K562 (cell line): ENCODE measurements around the gene AGPAT4. TPM values are rescaled to one million over a fixed set of nuclear protein-coding genes. Genes with fewer than 3 reads are reported as not detected.

Experiments used
- ATAC-seq: fragments of 200-7000 bp; cut with Tn5 transposase; 3 replicates; pipeline ENCODE4 v1.9.1; 2020; ENCODE audit warnings: moderate library complexity
- BruUV-seq: library from RNA; stranded (reverse); fragments of 400-500 nt; replicated peaks from 2 replicates; lab custom pipeline; 2021; lab: Mats Ljungman, UMichigan
- CTCF ChIA-PET: fragments of 300-600 bp; formaldehyde crosslinking; extraction: SDS; loops from one replicate; lab custom pipeline; 2021; ENCODE audit warnings: low intra/inter-chr PET ratio; lab: Yijun Ruan, JAX
- POLR2A ChIA-PET: fragments of 300-600, 350-650 bp; sonication (Branson Sonifier 250); formaldehyde crosslinking; extraction: SDS; loops from one replicate; lab custom pipeline; 2021; ENCODE audit warnings: antibody characterized with exemption, inconsistent platforms; lab: Yijun Ruan, JAX
- DNase-seq, 4 experiments: peaks; one replicate each; pipeline versions ENCODE4 v3.0.0 to v3.0.0-alpha.2; 2011 to 2018; ENCODE audit warnings: low spot score in 3 of 4, mixed read lengths in 3 of 4; ENCODE audit errors: extremely low read depth in 1 of 4
- FAIRE-seq: peaks from 2 replicates; lab custom pipeline; 2011; peaks lifted over from hg19 to GRCh38; lab: Jason Lieb, UNC
- H2AFZ ChIP-seq: 2 replicates; pipeline ENCODE4 v1.6.0; 2011; ENCODE audit warnings: low read depth, low read length, control low read depth, inconsistent platforms
- H3K27ac ChIP-seq: fragments of 200-600 bp; 3 replicates; pipeline ENCODE4 v1.8.0; 2011; ENCODE audit warnings: low read depth, mild to moderate bottlenecking, control low read depth, inconsistent platforms, low read length, moderate library complexity, mixed read lengths; ENCODE audit errors: extremely low read depth
- H3K27me3 ChIP-seq, 2 experiments: fragments of 300-600 bp in 1 of 2; 2 replicates in 1 of 2; 3 replicates in 1 of 2; pipeline versions ENCODE4 v1.6.0 to v1.8.0; 2011; ENCODE audit warnings: inconsistent platforms in 2 of 2, low read length in 2 of 2, mild to moderate bottlenecking in 1 of 2, mixed read lengths in 1 of 2, moderate library complexity in 1 of 2; ENCODE audit not compliant: control insufficient read depth in 2 of 2, insufficient read depth in 2 of 2
- H3K36me3 ChIP-seq: fragments of 300-600 bp; 3 replicates; pipeline ENCODE4 v1.8.0; 2011; ENCODE audit warnings: mild to moderate bottlenecking, low read length, inconsistent platforms; ENCODE audit not compliant: control insufficient read depth, insufficient read depth
- H3K4me1 ChIP-seq, 2 experiments: fragments of 200-600 bp in 1 of 2; replicated peaks in 1 of 2; 2 replicates in 1 of 2; 3 replicates in 1 of 2; pipeline versions ENCODE4 v1.5.1 to v1.8.0; 2011; ENCODE audit warnings: inconsistent platforms in 2 of 2, low read length in 2 of 2, mild to moderate bottlenecking in 1 of 2, mixed read lengths in 1 of 2, moderate library complexity in 1 of 2; ENCODE audit not compliant: control insufficient read depth in 2 of 2, insufficient read depth in 2 of 2
- H3K4me2 ChIP-seq: 2 replicates; pipeline ENCODE4 v1.6.1; 2011; ENCODE audit warnings: low read length, control low read depth, inconsistent platforms, mixed read lengths; ENCODE audit not compliant: insufficient read depth
- H3K4me3 ChIP-seq: fragments of 200-600 bp; sonication (generic), shearing (Covaris generic); 2 replicates; pipeline ENCODE4 v1.5.1; 2016; ENCODE audit warnings: control low read depth, inconsistent platforms
- H3K79me2 ChIP-seq: fragments of 200-600 bp; 3 replicates; pipeline ENCODE4 v1.8.0; 2011; ENCODE audit warnings: low read length, inconsistent platforms; ENCODE audit not compliant: control insufficient read depth, insufficient read depth
- H3K9ac ChIP-seq, 2 experiments: 2 replicates each; pipeline versions ENCODE4 v1.6.0 to v1.6.1; 2011; ENCODE audit warnings: low read depth in 2 of 2, low read length in 2 of 2, control low read depth in 1 of 2, inconsistent platforms in 1 of 2, mild to moderate bottlenecking in 1 of 2, mixed read lengths in 1 of 2; ENCODE audit not compliant: insufficient read depth in 1 of 2
- H3K9me1 ChIP-seq: one replicate; pipeline ENCODE4 v1.6.0; 2011; ENCODE audit warnings: inconsistent platforms, mild to moderate bottlenecking, low read length, moderate library complexity; ENCODE audit not compliant: control insufficient read depth, insufficient read depth
- H3K9me3 ChIP-seq: replicated peaks from 2 replicates; pipeline ENCODE4 v1.5.1; 2011; ENCODE audit warnings: low read depth, low read length, inconsistent platforms; ENCODE audit not compliant: control insufficient read depth, insufficient read depth
- H4K20me1 ChIP-seq: replicated peaks from 2 replicates; pipeline ENCODE4 v1.6.1; 2011; ENCODE audit warnings: low read length, inconsistent platforms, mixed read lengths; ENCODE audit not compliant: control insufficient read depth, insufficient read depth
- C11orf30 ChIP-seq: fragments of 450-650 bp; IDR thresholded peaks from 2 replicates; pipeline ENCODE4 v1.6.1; 2016; ENCODE audit warnings: low read depth, mild to moderate bottlenecking
- CBFA2T2 ChIP-seq: fragments of 450-650 bp; conservative IDR thresholded peaks from 2 replicates; pipeline ENCODE4 v1.6.1; 2017; ENCODE audit warnings: mild to moderate bottlenecking
- DPF2 ChIP-seq: fragments of 450-650 bp; IDR thresholded peaks from 2 replicates; pipeline ENCODE4 v1.6.1; 2016
- FOS ChIP-seq: IDR thresholded peaks from 3 replicates; pipeline ENCODE4 v1.6.1; 2011; ENCODE audit not compliant: insufficient read length; ENCODE audit errors: extremely low read depth
- KDM1A ChIP-seq, 2 experiments: fragments of 450-650 bp; IDR thresholded peaks; 2 replicates each; pipeline ENCODE4 v1.6.1; 2016; ENCODE audit warnings: mild to moderate bottlenecking in 2 of 2
- MBD2 ChIP-seq: sonication (generic); IDR thresholded peaks from 2 replicates; pipeline ENCODE4 v1.6.1; 2016; ENCODE audit warnings: low read depth, borderline replicate concordance
- MEIS2 ChIP-seq: fragments of 450-650 bp; IDR thresholded peaks from 2 replicates; pipeline ENCODE4 v1.6.1; 2014; ENCODE audit warnings: mild to moderate bottlenecking; ENCODE audit not compliant: partially characterized antibody
- NFIC ChIP-seq: fragments of 450-650 bp; IDR thresholded peaks from 2 replicates; pipeline ENCODE4 v1.6.1; 2017; ENCODE audit warnings: mild to moderate bottlenecking, inconsistent platforms
- NFRKB ChIP-seq: fragments of 450-650 bp; IDR thresholded peaks from 2 replicates; pipeline ENCODE4 v1.6.1; 2016; ENCODE audit warnings: low read depth
- OTX1 ChIP-seq: fragments of 450-650 bp; formaldehyde crosslinking; IDR thresholded peaks from 2 replicates; pipeline ENCODE4 v1.4.0; 2022; ENCODE audit warnings: mild to moderate bottlenecking
- SAFB2 ChIP-seq: fragments of 200-400 bp; formaldehyde crosslinking; IDR thresholded peaks from 2 replicates; pipeline ENCODE4 v1.6.1; 2018; ENCODE audit warnings: borderline replicate concordance, low read length, low read depth, moderate library complexity; ENCODE audit not compliant: severe bottlenecking
- TAF7 ChIP-seq: fragments of 450-650 bp; IDR thresholded peaks from 2 replicates; pipeline ENCODE4 v1.6.1; 2016; ENCODE audit warnings: missing genetic modification characterization, missing compliant biosample characterization
- ZBTB7A ChIP-seq: IDR thresholded peaks from 2 replicates; pipeline ENCODE4 v1.6.1; 2011; ENCODE audit warnings: low read depth, mild to moderate bottlenecking, low read length, moderate library complexity, borderline replicate concordance; ENCODE audit not compliant: control insufficient read depth
- ZNF586 ChIP-seq: fragments of 450-650 bp; formaldehyde crosslinking; conservative IDR thresholded peaks from 2 replicates; pipeline ENCODE4 v1.4.0; 2020; ENCODE audit warnings: mild to moderate bottlenecking, moderate library complexity
- WGBS: fragments of 100-300 bp; shearing (Covaris generic); methylation state at CpG from one replicate; pipeline ENCODE4 v1.1.6; 2016; ENCODE audit warnings: low coverage, mixed read lengths; ENCODE audit not compliant: insufficient coverage; ENCODE audit errors: missing lambda C conversion rate; 5-methylcytosine and 5-hydroxymethylcytosine counted together
- in situ Hi-C: fragments of 300-500 bp; cut with MboI; formaldehyde crosslinking; loops from 4 replicates; pipeline ENCODE4 v1.15.0; 2018; ENCODE audit warnings: inconsistent platforms, mixed read lengths
- intact Hi-C: fragments of 100-400 bp; cut with micrococcal nuclease; formaldehyde crosslinking; loops from 2 replicates; pipeline ENCODE4 v1.14.2; 2022
- polyA plus RNA-seq, 8 experiments: library from polyadenylated mRNA; depleted of rRNA in 4 of 8; stranded (reverse) in 5 of 8; unstranded in 3 of 8; fragments of >200 nt; fragmentation: Nextera tagmentation in 2 of 8; fragmentation: Illumina TruSeq in 1 of 8; extraction: Ambion mirVana in 2 of 8; extraction: Trizol in 1 of 8; gene quantifications; 2 replicates each; pipeline versions ENCODE4 v1.2.1 to v1.2.3, GENCODE V29; 2011 to 2014; ENCODE audit warnings: inconsistent platforms in 1 of 8, missing spikeins in 1 of 8
- total RNA-seq, 7 experiments: library from RNA; depleted of rRNA in 6 of 7; stranded (reverse); fragments of >200 nt in 6 of 7; fragmentation: Illumina TruSeq in 2 of 7; extraction: Trizol in 2 of 7; gene quantifications; 2 replicates each; pipeline versions ENCODE4 v1.2.1 to v1.2.3, GENCODE V29; 2011 to 2021; ENCODE audit warnings: low replicate concordance in 1 of 7
- TF ChIP-seq, protein P1 (sequence below): fragments of 450-650 bp; formaldehyde crosslinking; IDR thresholded peaks from 2 replicates; pipeline ENCODE4 v1.4.0; 2022; ENCODE audit warnings: missing genetic modification characterization

AGPAT4 gene
- total and polyA plus RNA-seq, 9 of the 15 experiments (the other 6 are each of a cell fraction or from before 2014, with no cell fraction given): 2.2 to 15.0 (median 5.7) TPM

DNA sequence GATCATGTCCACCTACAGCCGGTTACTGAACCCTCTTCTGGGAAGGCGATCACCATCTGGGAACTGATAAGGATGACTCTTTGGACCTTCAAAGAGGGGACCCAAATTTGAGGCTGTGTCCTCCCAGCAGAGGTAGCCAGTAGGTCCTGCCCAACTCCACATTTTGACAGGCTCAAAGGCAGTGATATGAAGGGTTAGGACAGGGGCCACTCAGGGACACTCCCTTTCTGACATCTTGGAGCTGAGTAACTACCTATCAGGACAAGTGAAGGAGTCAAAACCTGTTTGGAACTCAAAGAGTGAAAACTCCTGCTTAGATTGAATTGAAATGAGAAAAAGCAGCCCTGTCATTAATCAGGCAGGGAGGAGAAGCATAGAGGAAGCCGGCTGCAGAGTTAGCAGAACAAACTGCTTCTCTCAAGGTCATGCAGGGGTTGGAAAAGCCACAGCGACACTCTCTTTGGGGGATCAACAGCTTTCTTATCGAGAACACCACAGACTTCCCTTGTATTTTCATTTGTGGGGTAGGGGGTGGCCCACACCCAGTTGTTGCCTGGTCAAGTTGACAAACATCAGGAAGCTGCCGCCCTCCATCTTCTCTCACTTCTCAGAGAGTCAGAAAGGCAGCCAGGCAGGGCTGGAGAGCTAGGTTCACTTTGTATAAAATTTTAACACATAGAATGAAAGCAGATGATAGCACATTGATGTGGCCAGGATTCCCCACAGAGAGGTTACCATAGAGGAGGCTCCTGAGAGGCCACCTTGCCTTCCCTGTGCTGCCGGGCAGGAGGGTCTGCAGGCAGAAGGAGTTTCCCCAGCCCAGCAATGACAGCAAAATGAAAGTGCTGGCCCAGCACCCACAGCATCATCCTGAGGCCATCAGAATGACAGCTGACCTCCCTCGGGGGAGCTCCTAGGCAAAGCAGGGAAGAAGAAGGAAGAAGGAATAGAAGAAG, 47.6 kb downstream of the AGPAT4 start:
- CTCF ChIA-PET: interaction anchor here (0.6 kb wide), 1 partner anchor 436 kb away, joined by 4 read pairs; no protein-coding TSS in a partner anchor
- DNase-seq (peak; percentile 91 to 96 (median 92)), FAIRE-seq (peak; percentile 82), ATAC-seq (peak; percentile 80)
- no peaks in the 10 kb centered on the region for H3K9me1 ChIP-seq
- no TSS peak for BruUV-seq
- H3K36me3 ChIP-seq: peaks cover 6% of the 10 kb centered on the region; the same call in 2 of the 3 replicates
- peaks cover 14% of the 10 kb centered on the region for H3K9me3 ChIP-seq
- H3K4me1 ChIP-seq: peaks cover 20 to 53% of the 10 kb centered on the region in 2 experiments
- peak overlapping the region; percentile 0; the same call in 1 of the 2 replicates for H3K4me3 ChIP-seq
- no peaks in the 10 kb centered on the region for H4K20me1 ChIP-seq
- POLR2A ChIA-PET: interaction anchor here (0.5 to 4.4 kb wide), 13 partner anchors 10 to 134 kb away, joined by 3 to 45 read pairs (median 4); partner anchors contain the start of gene AGPAT4
- H3K9ac ChIP-seq: peak overlapping the region; percentile 62 to 83; a peak in 3 of 4 replicates
- H3K27me3 ChIP-seq: no peaks in the 10 kb centered on the region
- peak overlapping the region; percentile 83 for H3K4me2 ChIP-seq
- peak overlapping the region; percentile 92 for H2AFZ ChIP-seq
- intact Hi-C loops (loop anchor here (5.0 kb wide), 1 partner anchor 234 kb away; the partner anchor contains the start of gene MAP3K4), in situ Hi-C loops (no loop called here)
- peak overlapping the region; percentile 89 for H3K27ac ChIP-seq
- WGBS: 4% methylated on average over 8 of the region's 8 CpGs
- H3K79me2 ChIP-seq: no peaks in the 10 kb centered on the region
- TF ChIP-seq ZNF586 (CRISPR knock-in tag) (0 out of 2 replicates have a peak, but pooled peaks have one; percentile 70), MEIS2 (peak; percentile 74), KDM1A (IDR thresholded peaks at IDR 0.05) (peak in 1 of 2 experiments; percentile 80; a peak in 2 of 4 replicates), FOS (no peak), NFRKB (peak; percentile 46), DPF2 (peak; percentile 84), ZBTB7A (peak; percentile 66), MBD2 (peak; percentile 49; the same call in 1 of the 2 replicates), SAFB2 (no peak), TAF7 (tag) (no peak), CBFA2T2 (peak; percentile 80), NFIC (0 out of 2 replicates have a peak, but pooled peaks have one; percentile 18), C11orf30 (0 out of 2 replicates have a peak, but pooled peaks have one; percentile 13), OTX1 (0 out of 2 replicates have a peak, but pooled peaks have one; percentile 42)
- TF ChIP-seq, protein P1, sequence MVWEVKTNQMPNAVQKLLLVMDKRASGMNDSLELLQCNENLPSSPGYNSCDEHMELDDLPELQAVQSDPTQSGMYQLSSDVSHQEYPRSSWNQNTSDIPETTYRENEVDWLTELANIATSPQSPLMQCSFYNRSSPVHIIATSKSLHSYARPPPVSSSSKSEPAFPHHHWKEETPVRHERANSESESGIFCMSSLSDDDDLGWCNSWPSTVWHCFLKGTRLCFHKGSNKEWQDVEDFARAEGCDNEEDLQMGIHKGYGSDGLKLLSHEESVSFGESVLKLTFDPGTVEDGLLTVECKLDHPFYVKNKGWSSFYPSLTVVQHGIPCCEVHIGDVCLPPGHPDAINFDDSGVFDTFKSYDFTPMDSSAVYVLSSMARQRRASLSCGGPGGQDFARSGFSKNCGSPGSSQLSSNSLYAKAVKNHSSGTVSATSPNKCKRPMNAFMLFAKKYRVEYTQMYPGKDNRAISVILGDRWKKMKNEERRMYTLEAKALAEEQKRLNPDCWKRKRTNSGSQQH (CRISPR knock-in tag): peak; percentile 79
